ENCODE data around the gene C11orf21. TPM values are rescaled to one million over a fixed set of nuclear protein-coding genes. Genes with fewer than 3 reads are reported as not detected.

Gene C11orf21
- total and polyA plus RNA-seq, 9 of the 15 experiments (the other 6 are each of a cell fraction or from before 2014, with no cell fraction given), result 0.10 to 2.6 (median 2.0) TPM

DNA sequence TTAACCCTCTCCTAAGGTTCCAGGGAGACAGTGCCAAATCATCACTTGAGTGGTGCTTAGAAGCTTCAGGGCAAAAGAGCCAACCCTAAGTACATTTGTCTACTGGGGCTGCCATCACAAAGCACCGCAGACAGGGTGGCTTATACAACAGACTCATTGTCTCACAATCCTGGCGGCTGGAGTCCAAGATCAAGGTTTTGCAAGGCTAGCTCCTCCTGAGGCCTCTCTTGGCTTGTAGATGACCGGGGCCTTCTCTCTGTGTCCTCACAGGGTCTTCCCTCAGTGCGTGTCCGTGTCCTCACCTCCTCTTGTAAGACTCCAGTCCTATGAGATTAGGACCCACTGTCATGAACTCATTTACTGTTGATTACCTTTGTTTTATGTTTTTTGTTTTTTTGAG is 41.3 kb upstream of the C11orf21 start (continued):
- TF ChIP-seq, protein P1, sequence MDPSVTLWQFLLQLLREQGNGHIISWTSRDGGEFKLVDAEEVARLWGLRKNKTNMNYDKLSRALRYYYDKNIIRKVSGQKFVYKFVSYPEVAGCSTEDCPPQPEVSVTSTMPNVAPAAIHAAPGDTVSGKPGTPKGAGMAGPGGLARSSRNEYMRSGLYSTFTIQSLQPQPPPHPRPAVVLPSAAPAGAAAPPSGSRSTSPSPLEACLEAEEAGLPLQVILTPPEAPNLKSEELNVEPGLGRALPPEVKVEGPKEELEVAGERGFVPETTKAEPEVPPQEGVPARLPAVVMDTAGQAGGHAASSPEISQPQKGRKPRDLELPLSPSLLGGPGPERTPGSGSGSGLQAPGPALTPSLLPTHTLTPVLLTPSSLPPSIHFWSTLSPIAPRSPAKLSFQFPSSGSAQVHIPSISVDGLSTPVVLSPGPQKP (CRISPR knock-in tag; IDR thresholded peaks at IDR 0.05), result no peak
- TF ChIP-seq, protein P2, sequence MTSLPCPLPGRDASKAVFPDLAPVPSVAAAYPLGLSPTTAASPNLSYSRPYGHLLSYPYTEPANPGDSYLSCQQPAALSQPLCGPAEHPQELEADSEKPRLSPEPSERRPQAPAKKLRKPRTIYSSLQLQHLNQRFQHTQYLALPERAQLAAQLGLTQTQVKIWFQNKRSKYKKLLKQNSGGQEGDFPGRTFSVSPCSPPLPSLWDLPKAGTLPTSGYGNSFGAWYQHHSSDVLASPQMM (CRISPR knock-in tag; IDR thresholded peaks at IDR 0.05), result no peak
- TF ChIP-seq CBX1 (IDR thresholded peaks at IDR 0.05; ENCODE audit: low read depth) (no peak), POLR2AphosphoS5 (IDR thresholded peaks at IDR 0.05; ENCODE audit: control insufficient read depth, insufficient read depth, low read depth, low read length) (no peak), DNMT1 (IDR thresholded peaks at IDR 0.05) (no peak)

DNA sequence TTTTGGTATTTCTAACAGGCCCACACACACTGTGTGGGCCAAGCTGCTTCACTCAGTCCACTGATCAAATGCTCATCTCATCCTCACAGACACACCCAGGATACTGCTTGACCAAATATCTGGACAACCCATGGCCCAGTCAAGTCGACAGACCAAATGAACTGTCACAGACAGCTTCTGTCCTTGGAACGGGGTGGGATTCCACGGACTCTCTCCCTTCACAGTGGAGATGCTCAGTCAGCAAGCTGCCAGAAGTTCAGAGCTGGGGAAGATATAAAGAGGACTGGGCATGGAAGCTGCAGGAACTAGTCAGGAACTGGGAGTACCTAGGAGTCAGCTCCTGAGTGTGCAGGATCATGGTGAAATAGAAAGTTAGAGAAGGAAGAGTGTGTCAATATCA is 40.8 kb upstream of the C11orf21 start:
- POLR2A ChIA-PET, result no interaction called here

More for the DNA sequence above, 40.8 kb upstream of the C11orf21 start:
- Histone ChIP-seq H3K4me3 (no peak overlapping the region), H3K9ac (ENCODE audit: insufficient read depth in 1 of 2, low read depth in 2 of 2, low read length in 2 of 2) (no peak overlapping the region), H3K9me3 (replicated peaks; ENCODE audit: control insufficient read depth, insufficient read depth, low read depth, low read length) (no peaks in the 10 kb centered on the region), H2AFZ (ENCODE audit: low read depth, low read length) (no peak overlapping the region), H3K79me2 (ENCODE audit: control insufficient read depth, insufficient read depth, low read length) (no peaks in the 10 kb centered on the region), H3K27me3 (ENCODE audit: control insufficient read depth in 2 of 2, insufficient read depth in 2 of 2, low read length in 2 of 2) (peaks cover 13 to 39% of the 10 kb centered on the region in 2 experiments), H3K4me2 (ENCODE audit: insufficient read depth, low read length) (no peak overlapping the region), H3K36me3 (ENCODE audit: control insufficient read depth, insufficient read depth, low read length) (no peaks in the 10 kb centered on the region), H3K9me1 (ENCODE audit: control insufficient read depth, insufficient read depth, low read length) (no peaks in the 10 kb centered on the region), H3K27ac (ENCODE audit: extremely low read depth, low read depth, low read length) (no peak overlapping the region), H3K4me1 (replicated peaks in 1 of 2; ENCODE audit: control insufficient read depth in 2 of 2, insufficient read depth in 2 of 2, low read length in 2 of 2) (no peaks in the 10 kb centered on the region), H4K20me1 (replicated peaks; ENCODE audit: control insufficient read depth, insufficient read depth, low read length) (no peaks in the 10 kb centered on the region)
- no TSS peak for BruUV-seq (replicated peaks)
- DNase-seq (ENCODE audit: extremely low read depth in 1 of 4, low spot score in 3 of 4), result no peak
- no peak for ATAC-seq
- CTCF ChIA-PET (ENCODE audit: low intra/inter-chr PET ratio), result no interaction called here
- WGBS (ENCODE audit: insufficient coverage, low coverage, missing lambda C conversion rate), result 2% methylated on average over 3 of the region's 3 CpGs
- in situ Hi-C loops (cut with MboI) (no loop called here), intact Hi-C loops (cut with micrococcal nuclease) (no loop called here)
- no peak for FAIRE-seq
- TF ChIP-seq IRF2 (CRISPR knock-in tag; IDR thresholded peaks at IDR 0.05) (no peak), CC2D1A (IDR thresholded peaks at IDR 0.05) (no peak), GTF2F1 (IDR thresholded peaks at IDR 0.05; ENCODE audit: low read depth, low read length) (no peak), STAT5B (CRISPR knock-in tag; IDR thresholded peaks at IDR 0.05) (no peak), ZNF217 (CRISPR knock-in tag; IDR thresholded peaks at IDR 0.05) (no peak), ZBED1 (IDR thresholded peaks at IDR 0.05) (no peak)
- TF ChIP-seq, protein P3, sequence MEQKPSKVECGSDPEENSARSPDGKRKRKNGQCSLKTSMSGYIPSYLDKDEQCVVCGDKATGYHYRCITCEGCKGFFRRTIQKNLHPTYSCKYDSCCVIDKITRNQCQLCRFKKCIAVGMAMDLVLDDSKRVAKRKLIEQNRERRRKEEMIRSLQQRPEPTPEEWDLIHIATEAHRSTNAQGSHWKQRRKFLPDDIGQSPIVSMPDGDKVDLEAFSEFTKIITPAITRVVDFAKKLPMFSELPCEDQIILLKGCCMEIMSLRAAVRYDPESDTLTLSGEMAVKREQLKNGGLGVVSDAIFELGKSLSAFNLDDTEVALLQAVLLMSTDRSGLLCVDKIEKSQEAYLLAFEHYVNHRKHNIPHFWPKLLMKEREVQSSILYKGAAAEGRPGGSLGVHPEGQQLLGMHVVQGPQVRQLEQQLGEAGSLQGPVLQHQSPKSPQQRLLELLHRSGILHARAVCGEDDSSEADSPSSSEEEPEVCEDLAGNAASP (IDR thresholded peaks at IDR 0.05), result no peak
- TF ChIP-seq, protein P4, sequence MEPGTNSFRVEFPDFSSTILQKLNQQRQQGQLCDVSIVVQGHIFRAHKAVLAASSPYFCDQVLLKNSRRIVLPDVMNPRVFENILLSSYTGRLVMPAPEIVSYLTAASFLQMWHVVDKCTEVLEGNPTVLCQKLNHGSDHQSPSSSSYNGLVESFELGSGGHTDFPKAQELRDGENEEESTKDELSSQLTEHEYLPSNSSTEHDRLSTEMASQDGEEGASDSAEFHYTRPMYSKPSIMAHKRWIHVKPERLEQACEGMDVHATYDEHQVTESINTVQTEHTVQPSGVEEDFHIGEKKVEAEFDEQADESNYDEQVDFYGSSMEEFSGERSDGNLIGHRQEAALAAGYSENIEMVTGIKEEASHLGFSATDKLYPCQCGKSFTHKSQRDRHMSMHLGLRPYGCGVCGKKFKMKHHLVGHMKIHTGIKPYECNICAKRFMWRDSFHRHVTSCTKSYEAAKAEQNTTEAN (CRISPR knock-in tag; IDR thresholded peaks at IDR 0.05), result no peak
- TF ChIP-seq, protein P5, sequence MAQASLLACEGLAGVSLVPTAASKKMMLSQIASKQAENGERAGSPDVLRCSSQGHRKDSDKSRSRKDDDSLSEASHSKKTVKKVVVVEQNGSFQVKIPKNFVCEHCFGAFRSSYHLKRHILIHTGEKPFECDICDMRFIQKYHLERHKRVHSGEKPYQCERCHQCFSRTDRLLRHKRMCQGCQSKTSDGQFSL (CRISPR knock-in tag; IDR thresholded peaks at IDR 0.05), result no peak
- TF ChIP-seq, protein P5 (tag; IDR thresholded peaks at IDR 0.05), result no peak
- TF ChIP-seq, protein P6, sequence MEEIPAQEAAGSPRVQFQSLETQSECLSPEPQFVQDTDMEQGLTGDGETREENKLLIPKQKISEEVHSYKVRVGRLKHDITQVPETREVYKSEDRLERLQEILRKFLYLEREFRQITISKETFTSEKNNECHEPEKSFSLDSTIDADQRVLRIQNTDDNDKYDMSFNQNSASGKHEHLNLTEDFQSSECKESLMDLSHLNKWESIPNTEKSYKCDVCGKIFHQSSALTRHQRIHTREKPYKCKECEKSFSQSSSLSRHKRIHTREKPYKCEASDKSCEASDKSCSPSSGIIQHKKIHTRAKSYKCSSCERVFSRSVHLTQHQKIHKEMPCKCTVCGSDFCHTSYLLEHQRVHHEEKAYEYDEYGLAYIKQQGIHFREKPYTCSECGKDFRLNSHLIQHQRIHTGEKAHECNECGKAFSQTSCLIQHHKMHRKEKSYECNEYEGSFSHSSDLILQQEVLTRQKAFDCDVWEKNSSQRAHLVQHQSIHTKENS (CRISPR knock-in tag; IDR thresholded peaks at IDR 0.05), result no peak

All from K562 (cell line).